ENCODE data around the gene ARHGAP6.
A peak's percentile ranks its signal among the peaks of the same experiment; 100 is the strongest.

ARHGAP6 gene

GRCh38 chrX:11458170-11458569, 207.6 kb downstream of the ARHGAP6 start:
- no peak for DNase-seq

GRCh38 chrX:11451151-11451550, 214.6 kb downstream of the ARHGAP6 start:
- DNase-seq: no peak

GRCh38 chrX:11450354-11450753, 215.4 kb downstream of the ARHGAP6 start:
- DNase-seq: no peak

- DNase-seq: no peak
Measured at GRCh38 chrX:11449613-11450012, 216.1 kb downstream of the ARHGAP6 start.

GRCh38 chrX:11447418-11447817, 218.3 kb downstream of the ARHGAP6 start:
- DNase-seq: peak; percentile 35

- DNase-seq: peak; percentile 64
Measured at GRCh38 chrX:11446949-11447348, 218.8 kb downstream of the ARHGAP6 start.

GRCh38 chrX:11446336-11446735, 219.4 kb downstream of the ARHGAP6 start:
- peak; percentile 71 for DNase-seq

- DNase-seq: no peak
Measured at GRCh38 chrX:11445540-11445939, 220.2 kb downstream of the ARHGAP6 start.

GRCh38 chrX:11444052-11444451, 221.7 kb downstream of the ARHGAP6 start:
- no peak for DNase-seq

GRCh38 chrX:11439846-11440245, 225.9 kb downstream of the ARHGAP6 start:
- no peak for DNase-seq

- peak; percentile 59 for DNase-seq
Measured at GRCh38 chrX:11438767-11439166, 227.0 kb downstream of the ARHGAP6 start.

GRCh38 chrX:11438380-11438723, 227.4 kb downstream of the ARHGAP6 start:
- DNase-seq: no peak

GRCh38 chrX:11437642-11438379, 227.9 kb downstream of the ARHGAP6 start:
- peak; percentile 85 for DNase-seq

- DNase-seq: peak; percentile 88
Measured at GRCh38 chrX:11435568-11435967, 230.2 kb downstream of the ARHGAP6 start.

GRCh38 chrX:11434607-11435006, 231.1 kb downstream of the ARHGAP6 start:
- DNase-seq: no peak

- DNase-seq: no peak
Measured at GRCh38 chrX:11431786-11432185, 233.9 kb downstream of the ARHGAP6 start.

GRCh38 chrX:11430271-11430670, 235.4 kb downstream of the ARHGAP6 start:
- DNase-seq: no peak

GRCh38 chrX:11429538-11430085, 236.1 kb downstream of the ARHGAP6 start:
- DNase-seq: no peak

GRCh38 chrX:11427453-11428071, 238.2 kb downstream of the ARHGAP6 start:
- no peak for DNase-seq

- no peak for DNase-seq
Measured at GRCh38 chrX:11426712-11427452, 238.8 kb downstream of the ARHGAP6 start.

- DNase-seq: no peak
Measured at GRCh38 chrX:11424903-11425674, 240.6 kb downstream of the ARHGAP6 start.

- no peak for DNase-seq
Measured at GRCh38 chrX:11423949-11424348, 241.8 kb downstream of the ARHGAP6 start.

- peak; percentile 50 for DNase-seq
Measured at GRCh38 chrX:11423362-11423818, 242.3 kb downstream of the ARHGAP6 start.

Measured in fibroblast of skin of right biceps (primary cell).